ENCODE results near the gene CBX2.

CBX2 gene

GRCh38 chr17:79738643-79739042, 39.3 kb upstream of the CBX2 start:
- FAIRE-seq, result no peak
- TF ChIP-seq, protein P1, sequence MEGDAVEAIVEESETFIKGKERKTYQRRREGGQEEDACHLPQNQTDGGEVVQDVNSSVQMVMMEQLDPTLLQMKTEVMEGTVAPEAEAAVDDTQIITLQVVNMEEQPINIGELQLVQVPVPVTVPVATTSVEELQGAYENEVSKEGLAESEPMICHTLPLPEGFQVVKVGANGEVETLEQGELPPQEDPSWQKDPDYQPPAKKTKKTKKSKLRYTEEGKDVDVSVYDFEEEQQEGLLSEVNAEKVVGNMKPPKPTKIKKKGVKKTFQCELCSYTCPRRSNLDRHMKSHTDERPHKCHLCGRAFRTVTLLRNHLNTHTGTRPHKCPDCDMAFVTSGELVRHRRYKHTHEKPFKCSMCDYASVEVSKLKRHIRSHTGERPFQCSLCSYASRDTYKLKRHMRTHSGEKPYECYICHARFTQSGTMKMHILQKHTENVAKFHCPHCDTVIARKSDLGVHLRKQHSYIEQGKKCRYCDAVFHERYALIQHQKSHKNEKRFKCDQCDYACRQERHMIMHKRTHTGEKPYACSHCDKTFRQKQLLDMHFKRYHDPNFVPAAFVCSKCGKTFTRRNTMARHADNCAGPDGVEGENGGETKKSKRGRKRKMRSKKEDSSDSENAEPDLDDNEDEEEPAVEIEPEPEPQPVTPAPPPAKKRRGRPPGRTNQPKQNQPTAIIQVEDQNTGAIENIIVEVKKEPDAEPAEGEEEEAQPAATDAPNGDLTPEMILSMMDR (IDR thresholded peaks at IDR 0.05; ENCODE audit: insufficient read depth, missing control alignments), result no peak
- DNase-seq (ENCODE audit: insufficient read length, low spot score), result no peak

DNA sequence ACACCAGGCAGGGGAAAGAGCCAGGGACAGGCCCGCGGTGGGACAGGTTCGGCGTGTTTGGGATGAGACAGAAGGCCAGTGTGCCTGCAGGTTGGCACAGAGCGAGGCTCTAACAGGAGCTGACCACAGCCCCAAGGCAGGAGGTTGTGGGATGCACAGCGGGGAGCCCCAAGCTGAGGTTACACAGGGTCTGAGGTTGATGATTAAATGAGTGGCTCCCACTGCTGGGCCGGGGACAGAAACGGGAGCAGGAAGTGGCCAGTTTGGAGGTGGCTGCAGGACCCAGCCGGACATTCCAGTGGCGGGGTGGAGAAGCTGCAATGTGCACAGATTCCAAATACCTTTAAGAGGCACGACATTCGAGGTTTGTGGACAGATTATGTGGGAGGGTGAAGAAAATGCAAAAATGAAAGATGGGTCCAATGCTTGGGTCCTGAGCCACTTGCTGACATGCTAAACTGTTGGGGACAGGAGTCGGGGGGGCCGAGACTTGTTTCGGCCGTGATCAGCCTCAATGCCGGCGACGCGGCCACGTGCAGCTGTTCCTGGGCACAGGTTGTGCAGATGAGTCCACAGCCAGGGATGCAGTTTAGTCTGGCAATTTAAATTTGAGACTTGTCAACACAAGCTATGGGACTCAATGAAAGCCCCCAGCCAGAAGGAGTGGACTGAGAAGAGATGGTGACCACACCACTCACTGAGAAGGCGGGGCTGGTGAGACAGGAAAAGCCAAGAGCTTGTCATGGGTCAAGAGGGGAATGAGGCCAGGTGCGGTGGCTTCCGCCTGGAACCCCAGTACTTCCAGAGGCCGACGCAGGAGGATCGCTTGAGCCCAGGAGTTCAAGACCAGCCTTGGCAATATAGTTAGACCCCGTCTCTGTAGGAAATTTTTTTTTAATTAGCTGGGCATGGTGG, 38.5 kb upstream of the CBX2 start:
- DNase-seq (ENCODE audit: insufficient read length, low spot score) (no peak), FAIRE-seq (no peak)
- TF ChIP-seq, protein P1 (IDR thresholded peaks at IDR 0.05; ENCODE audit: insufficient read depth, missing control alignments), result no peak

GRCh38 chr17:79740413-79740812, 37.5 kb upstream of the CBX2 start:
- TF ChIP-seq, protein P1 (IDR thresholded peaks at IDR 0.05; ENCODE audit: insufficient read depth, missing control alignments), result no peak
- FAIRE-seq (no peak), DNase-seq (ENCODE audit: insufficient read length, low spot score) (no peak)

- no peak for DNase-seq (ENCODE audit: insufficient read length, low spot score)
- FAIRE-seq, result no peak
Measured at GRCh38 chr17:79741401-79741750, 36.6 kb upstream of the CBX2 start.

DNA sequence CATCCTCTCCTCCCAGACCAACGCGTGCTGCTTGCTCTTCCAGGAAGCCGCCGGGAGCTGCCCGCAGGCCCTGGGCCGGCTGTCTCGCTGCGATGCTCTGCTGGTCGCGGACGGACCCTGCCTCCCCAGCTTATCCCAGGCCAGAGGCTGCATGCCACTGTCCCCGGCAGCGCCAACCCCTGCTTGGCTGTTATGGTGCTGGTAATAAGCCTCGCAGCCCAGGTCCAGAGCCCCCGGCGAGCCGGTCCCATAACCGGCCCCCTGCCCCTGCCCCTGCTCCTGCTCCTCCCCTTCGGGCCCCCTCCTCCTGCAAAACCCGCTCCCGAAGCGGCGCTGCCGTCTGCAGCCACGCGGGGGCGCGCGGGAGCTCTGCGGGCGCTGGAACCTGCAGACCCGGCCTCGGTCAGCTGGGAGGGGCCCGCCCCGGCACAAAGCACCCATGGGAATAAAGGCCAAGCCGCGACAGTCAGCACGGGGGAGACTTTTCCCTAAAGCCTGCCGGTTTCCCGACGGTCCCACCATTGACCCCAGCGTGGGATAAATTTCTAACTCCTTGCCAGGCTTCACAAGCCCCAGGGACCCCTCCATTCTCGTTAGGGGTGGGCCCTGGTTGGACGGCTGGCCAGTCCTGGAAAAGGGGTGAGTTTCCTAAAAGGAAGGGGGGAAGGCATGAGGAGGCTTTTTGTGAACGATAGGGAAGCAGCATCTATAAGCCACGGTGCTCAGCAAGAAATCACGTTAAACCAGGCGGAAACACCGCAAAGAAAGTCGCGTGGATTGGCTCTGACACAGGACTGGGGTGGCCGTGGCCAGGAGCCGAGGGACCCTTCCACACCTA, 36.0 kb upstream of the CBX2 start:
- FAIRE-seq, result no peak
- TF ChIP-seq, protein P1 (IDR thresholded peaks at IDR 0.05; ENCODE audit: insufficient read depth, missing control alignments), result peak; percentile 84

More at GRCh38 chr17:79741401-79741750, 36.6 kb upstream of the CBX2 start:
- TF ChIP-seq, protein P1 (IDR thresholded peaks at IDR 0.05; ENCODE audit: insufficient read depth, missing control alignments), result no peak

DNA sequence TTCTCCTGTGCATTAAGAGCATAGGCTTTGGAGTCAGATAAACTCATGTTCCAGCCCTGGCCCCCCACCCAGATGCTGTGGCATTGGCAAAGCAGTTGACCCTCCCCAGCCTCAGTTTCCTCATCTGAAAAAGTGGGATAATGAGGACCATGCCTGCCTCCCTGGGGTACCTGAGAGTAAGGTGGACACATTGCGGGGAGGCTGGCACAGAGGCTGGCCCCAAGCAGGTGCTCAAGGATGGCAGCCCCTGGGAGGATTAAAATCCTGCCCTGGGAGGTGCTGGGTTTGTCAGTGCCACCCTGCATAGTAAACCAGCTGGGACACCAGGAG, 35.4 kb upstream of the CBX2 start:
- TF ChIP-seq, protein P1 (IDR thresholded peaks at IDR 0.05; ENCODE audit: insufficient read depth, missing control alignments), result no peak
- FAIRE-seq (no peak), DNase-seq (ENCODE audit: insufficient read length, low spot score) (no peak)

More for the DNA sequence above, 36.0 kb upstream of the CBX2 start:
- peak; percentile 92 for DNase-seq (ENCODE audit: insufficient read length, low spot score)
